GM19467 (cell line): ENCODE data around the gene BATF.

Source experiments
- ATAC-seq: cut with Tn5 transposase; IDR thresholded peaks from one replicate; pipeline ENCODE4 v1.9.1; 2021; ENCODE audit warnings: mild to moderate bottlenecking, moderate library complexity; ENCODE audit not compliant: unreplicated experiment

BATF gene

DNA sequence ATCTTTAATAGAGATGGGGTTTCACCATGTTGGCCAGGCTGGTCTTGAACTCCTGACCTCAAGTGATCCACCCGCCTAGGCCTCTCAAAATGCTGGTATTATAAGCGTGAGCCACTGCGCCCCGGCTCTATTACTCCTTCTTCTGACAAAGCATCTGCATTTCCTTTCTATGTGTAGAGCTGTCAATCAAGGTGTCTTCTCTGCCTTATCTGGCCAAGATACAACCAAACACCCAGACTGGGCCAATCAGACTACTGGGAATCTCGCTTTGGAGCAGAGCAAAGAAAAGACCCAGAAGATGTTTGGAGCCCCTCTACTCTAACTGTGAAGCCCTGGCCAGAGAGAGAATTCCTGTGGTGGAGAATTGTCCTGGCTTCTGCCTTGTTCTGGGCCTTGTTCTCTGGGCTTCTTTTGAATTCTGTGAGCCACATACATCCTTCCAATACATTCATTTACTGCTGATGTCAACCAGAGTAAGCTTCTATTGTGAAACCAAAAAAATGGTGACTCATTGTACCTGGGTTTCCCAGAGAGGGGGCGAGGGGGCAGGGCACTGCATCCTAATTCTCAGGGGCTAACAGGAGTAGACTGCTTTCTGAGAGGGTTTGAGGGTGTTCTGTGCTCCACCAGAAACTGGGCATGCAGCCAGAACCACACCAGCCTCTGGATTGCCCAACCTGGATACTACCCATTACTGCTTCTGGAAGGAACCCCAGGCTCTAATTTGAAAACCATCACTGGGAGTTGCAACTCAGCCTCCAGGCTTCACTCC, 37.4 kb downstream of the BATF start:
- ATAC-seq, result no peak

DNA sequence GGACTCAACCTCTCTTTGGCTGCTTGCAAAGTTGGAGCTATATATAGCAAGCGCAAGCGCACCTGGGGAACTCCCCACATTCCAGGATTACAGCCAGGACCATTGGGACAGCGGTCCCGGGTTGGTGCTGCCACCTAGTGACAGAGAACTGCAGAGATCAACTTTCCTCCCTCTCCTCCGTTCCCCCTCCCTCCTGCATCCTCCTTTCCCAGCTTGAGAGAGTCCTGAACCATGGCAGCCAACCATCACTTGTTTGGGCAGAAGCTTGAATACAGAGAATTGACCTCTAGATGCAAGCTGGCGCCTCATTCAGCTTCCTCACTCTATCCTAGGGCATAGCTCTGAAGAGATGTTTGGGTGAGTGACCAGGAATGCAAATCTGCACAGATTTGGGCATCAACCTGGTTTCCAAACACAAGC, 38.8 kb downstream of the BATF start:
- no peak for ATAC-seq

DNA sequence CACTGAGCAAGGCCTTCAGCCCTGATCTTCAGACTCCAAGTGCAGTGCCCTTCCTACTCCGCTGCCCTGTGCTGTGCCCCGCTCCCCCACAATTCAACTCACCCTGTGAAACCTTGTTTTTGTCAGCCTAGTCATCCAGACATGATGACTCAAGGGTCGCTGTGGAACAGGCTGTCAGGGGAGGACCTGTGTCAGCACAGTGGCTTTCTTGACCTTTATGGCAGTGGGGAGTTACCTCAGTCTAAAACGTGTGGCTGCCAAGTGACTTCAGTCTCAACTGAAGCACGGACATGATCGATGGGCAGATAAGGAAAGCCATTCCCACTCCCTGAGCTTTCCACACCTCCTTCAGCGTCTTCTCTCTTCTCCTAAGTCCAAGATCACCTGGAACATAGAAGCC, 39.8 kb downstream of the BATF start:
- no peak for ATAC-seq

DNA sequence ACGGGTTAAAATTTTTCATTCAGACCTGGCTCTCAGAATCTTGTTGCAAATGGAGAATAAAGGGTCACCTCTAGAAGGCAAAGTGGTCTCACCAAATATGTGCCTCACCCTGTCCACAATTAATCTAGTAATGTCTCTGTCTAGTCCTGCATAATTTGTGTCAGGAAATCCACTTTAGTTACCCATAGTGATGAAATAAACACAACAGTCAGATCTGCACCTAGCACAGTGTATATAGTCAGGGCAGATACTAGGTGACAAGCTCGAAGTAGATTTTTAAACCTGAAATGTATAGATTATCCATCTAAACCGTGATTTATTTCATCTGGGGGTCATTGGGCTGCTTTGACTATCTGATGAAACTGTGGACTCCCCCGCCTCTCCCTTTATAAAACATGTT, 40.2 kb downstream of the BATF start:
- no peak for ATAC-seq

DNA sequence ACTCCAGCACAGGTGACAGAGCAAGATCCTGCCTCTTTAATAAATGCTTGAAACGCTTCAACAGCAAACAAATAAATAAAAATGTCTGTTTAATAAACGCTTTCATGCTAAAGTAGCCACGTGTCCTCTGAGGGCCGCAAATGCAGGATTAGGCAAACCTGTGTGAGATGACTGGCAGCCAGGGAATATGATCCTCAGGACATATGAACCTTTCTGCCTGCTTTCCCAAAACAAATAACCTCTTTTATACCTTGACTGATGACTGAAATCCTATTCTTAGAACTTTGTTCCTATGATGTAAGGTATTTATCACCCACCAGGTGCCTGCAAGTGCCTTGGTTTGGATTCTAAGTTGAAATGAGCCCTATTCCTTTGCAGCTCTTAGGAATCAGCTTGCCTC, 41.7 kb downstream of the BATF start:
- no peak for ATAC-seq

DNA sequence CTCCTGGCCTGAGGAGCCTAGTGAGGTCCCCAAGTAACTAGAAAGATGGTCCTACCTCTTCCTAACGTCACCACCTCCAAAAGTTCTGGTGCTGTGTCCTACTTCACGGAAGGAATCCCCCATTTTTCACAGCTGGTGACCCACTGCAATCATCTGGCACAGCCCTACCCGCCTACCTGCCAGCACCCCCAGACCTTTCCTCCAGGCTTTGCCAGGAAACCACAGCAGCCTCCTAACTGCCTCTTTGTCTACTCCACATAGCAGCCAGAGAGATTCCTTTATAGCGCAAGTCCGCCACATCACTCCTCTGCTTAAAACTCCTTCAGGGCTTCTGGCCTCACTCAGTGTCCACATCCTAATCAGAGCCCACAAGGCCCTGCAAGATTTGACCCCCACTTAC, 42.8 kb downstream of the BATF start:
- ATAC-seq, result no peak

DNA sequence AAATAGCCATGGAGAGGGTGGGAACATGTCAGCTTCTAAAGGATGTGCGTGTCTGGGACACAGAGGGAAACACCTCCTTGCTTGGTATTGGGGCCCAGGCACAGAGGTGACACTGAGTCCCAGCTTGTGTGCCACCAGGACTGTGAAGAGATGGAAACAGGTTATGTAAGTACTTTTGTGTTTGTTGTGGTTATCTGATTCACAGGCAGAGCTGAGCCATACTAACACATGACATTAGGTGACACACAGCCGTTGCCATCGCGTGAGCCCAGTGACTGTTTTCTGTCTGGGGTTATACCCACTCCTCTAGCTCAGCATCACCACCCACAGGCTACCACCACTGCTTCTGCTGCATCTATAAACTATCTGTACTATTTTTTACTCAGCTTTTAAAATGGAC, 44.1 kb downstream of the BATF start:
- no peak for ATAC-seq

DNA sequence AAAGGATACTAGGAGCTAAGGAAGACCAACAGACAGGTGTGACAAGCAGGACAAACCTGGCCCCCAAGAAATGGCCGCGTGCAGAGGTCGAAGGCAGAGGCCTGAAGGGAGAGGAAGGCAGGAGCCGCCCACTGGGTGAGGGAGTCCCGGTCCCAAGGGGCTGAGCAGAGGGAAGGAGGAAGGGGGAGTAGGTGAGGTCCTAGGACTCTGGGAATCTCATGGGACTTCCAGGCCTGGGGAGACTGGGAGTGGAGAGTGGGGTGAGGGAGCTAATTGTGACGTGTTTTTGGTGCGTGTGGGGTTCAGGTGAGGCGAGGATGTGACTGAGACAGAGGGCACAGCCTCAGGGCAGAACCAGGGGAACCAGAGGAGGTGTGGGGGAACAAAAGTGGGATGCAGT, 44.5 kb downstream of the BATF start:
- ATAC-seq, result no peak

DNA sequence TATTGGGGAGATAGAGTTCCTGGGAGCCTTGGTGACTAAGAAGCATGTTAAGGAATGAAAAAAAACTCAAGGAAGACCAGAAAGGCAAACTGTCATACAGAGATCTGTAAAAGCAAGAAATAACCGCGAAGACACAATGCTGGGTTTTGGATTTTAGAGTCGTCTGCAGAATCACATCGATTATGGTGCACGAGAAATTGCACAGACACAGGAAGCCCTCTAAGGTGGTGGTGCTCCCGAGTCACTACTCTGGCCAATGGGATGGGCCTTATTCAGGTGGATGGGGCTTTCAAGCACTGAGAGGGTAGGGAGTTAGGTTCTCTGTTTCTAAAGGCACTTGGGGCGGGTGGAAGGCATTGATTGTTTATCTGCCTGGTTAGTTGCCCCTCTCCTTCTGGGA, 45.9 kb downstream of the BATF start:
- ATAC-seq, result no peak

DNA sequence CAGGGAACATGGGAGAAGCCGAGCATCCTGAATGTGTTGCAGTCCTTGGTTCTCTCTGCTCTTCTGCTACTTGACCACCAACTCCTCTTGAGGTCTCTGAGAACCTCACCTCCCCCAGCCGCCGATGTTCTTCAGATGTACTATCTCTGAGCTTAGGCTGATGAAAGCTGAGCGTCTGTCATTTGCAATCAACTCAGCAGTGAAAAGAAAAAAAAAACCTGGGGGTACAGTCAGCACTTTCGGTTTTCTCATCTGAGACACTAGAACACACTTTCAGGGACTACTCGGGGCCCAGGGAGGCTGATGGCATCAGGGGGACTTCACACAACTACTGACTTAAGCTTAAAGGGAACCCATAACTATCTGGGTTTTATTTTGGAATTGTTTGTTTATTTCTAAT, 46.5 kb downstream of the BATF start:
- ATAC-seq, result no peak

DNA sequence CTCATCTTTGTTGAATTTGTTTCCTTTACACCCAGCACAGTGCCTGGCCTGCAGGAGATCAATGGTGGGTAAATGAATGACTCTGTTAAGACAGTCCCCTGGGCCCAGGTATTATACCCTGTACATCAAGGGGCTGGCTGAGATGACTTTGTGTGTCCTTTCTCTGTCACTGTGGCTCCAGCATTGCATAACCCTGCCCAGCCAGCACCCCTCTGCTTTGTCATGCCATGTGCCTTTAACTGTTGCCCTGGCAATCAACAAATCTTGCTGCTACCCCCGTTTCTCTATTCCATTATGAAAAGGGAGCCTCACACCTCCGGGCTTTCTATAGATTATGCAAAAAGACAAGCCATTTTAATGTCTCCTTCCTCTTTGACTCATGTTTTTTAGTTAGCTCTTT, 48.5 kb downstream of the BATF start:
- ATAC-seq, result no peak

DNA sequence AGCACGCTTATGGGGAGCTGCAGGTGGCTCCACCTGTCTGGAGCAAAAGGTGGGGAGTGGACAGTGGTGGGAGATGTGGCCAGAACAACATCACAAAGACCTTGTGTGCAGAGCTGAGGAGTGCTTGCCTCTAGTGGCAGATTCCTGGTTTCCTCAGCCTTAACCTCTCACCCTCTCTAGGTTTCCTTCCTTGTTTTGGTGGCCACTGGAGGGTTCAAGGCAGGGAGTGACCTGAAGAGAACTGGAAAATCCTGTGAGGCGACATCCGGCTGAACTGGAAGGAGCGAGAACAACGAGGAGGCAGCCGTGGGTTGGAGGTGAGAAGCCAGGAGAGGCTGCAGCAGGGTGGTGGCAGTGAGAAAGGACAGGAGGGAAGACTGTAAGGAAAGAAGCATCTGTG, 49.8 kb downstream of the BATF start:
- no peak for ATAC-seq

DNA sequence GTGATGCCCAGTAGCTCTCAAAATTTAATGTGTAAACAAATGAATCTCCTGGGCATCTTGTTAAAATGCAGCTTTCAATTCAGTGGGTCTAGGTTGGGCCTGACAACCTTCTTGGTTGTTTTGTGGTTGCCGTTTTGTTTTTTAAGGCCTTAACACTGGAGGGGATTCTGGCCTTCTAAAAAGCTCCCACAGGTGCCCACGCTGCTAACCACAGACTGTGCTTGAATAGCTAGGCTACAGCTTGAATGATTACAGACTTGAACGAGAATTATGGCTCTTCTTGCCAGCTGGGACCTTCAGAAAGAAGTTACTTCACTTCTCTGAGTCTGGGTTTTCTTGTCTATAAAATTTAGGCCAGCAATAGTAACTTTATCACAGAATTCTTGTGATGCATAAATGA, 54.8 kb downstream of the BATF start:
- ATAC-seq, result no peak

DNA sequence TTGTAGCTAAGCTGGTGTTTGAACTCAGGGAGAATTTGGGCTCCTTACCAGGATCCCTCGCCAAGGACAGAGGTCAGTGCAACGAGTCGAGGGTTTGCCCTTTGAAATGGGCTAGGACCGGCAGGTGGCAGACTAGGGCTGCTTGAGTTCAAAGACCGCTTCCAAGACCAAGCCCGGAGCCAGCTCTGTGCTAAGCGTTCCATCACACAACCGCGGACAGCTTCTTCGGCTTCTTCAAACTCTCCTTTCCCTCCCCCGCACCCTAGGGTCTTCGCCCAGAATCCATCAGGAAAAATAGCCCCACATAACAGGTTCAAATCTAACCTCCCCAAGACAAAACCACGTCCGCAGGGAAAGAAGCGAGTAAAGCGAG, 55.4 kb downstream of the BATF start:
- no peak for ATAC-seq

DNA sequence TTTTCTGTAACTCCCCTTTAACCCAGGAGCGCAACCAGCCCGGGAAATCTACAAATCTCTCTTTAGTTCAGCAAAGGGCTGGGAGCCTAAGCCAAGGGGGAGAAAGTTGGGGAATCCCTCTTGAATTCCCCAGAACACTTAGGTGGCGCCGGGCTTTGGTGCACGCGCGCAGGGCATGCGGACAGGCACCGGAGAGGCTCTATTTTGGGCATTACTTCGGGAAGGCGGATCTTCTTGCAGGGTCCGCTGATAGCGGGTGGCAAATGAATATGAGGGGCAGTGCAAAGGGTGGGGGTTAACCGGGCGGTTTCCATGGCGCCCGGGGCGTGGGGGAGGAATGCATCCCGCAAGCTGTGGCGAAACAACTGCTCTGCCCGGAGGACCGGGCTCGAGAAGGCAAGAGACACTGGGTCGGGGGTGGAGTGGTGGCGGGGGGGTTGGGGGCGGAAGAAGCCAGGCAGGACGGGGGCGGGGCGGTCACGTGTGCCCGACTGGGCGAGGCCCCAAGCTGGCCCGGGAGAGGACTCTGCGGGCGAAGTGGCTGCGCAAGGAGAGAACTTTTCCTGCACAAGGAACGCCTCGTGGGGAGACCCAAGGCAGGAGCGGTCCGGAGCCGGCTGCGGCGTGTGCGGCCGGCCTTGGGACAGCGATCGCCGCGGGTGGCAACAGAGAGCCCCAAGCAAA, 56.0 kb downstream of the BATF start, which contains the start of gene FLVCR2:
Gene FLVCR2 (plus strand): TSS at position 519 of the 684 bp plus-strand sequence. CDS start 353 bp downstream, outside the sequence.
- no peak for ATAC-seq

DNA sequence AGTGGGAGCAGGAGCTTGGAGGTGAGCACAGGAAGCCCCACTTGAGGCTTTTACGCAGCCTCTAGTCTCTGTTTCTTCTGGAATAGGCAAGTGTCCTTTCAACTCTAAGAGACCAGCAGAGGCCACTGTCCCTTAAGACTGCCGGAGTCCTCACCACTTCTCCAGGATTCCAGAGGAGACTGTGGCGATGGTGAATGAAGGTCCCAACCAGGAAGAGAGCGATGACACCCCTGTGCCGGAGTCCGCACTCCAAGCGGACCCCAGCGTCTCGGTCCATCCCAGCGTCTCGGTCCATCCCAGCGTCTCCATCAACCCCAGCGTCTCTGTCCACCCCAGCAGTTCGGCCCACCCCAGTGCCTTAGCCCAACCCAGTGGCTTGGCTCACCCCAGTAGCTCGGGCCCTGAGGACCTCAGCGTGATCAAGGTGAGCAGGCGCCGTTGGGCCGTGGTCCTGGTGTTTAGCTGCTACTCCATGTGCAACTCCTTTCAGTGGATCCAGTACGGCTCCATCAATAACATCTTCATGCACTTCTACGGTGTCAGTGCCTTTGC, 56.6 kb downstream of the BATF start:
- ATAC-seq, result no peak

DNA sequence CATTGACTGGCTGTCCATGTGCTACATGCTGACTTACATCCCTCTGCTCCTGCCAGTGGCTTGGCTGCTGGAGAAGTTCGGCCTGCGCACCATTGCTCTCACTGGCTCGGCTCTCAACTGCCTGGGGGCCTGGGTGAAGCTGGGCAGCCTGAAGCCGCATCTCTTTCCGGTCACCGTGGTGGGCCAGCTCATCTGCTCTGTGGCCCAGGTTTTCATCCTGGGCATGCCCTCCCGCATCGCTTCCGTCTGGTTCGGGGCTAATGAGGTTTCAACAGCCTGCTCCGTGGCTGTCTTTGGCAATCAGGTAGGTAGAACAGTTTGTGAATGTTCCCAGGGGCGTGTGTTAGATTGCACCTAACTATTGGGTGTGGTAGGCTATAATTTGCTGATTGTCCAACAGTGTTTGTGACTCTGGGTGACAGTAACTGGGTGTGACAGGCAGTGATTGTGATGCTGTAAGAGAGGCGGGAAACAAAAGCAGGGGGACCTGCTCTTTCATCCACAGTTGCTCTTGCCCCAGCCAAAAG, 57.1 kb downstream of the BATF start:
- no peak for ATAC-seq

DNA sequence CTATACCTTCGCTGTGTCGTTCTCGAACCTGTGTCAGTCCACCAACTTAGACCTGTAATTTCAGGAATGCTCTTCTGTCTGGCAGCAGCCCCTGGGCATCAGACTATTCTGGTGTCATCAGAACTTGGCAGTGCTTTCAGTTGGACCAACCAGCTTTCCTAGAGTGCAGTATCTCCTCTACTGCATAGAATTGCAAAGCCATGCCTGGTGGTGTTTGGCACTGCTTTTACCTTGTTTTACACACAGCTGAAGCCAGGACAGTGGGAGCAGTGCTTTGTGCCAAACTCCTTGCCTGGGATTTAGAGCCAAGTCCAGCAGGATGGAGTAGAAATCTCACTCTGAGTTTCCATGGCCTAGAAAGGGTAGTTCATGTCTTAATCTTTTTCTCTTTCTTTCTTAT, 57.6 kb downstream of the BATF start:
- ATAC-seq, result no peak

DNA sequence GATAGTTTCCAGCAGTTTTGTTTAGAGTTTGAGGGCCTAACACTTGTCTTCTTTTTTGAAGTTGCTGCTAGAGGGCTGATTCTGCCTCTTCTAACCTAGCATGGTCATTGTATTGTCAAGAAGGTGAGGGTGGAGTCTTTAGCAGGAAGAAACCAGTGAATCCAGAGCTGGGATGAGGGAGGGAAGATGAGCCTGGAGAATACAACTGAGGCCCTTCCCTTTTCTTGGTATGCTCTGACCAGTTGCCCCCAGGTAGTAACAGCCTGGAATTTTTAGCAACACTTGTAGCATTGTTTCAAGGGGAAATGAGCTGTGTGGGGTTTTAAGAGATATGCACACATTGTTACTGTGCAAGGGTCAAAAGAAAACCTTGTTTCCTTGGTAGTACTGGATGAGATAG, 65.1 kb downstream of the BATF start:
- no peak for ATAC-seq

DNA sequence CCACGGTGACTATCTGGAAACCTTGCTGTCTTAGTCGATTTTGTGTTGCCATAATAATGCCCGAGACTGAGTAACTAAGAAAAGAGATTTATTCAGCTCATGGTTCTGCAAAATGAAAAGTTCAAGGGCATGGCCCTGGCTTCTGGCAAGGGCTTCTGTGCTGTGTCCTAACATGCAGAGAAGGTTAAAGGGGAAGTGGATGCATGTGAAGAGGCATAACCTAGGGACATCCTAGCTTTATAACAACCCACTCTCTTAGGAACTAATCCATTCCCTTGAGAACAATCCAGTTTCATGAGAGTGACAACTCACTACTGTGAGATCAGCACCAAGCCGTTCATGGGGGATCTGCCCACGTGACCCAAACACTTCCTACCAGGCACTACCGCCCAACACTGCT, 67.7 kb downstream of the BATF start:
- ATAC-seq, result no peak

DNA sequence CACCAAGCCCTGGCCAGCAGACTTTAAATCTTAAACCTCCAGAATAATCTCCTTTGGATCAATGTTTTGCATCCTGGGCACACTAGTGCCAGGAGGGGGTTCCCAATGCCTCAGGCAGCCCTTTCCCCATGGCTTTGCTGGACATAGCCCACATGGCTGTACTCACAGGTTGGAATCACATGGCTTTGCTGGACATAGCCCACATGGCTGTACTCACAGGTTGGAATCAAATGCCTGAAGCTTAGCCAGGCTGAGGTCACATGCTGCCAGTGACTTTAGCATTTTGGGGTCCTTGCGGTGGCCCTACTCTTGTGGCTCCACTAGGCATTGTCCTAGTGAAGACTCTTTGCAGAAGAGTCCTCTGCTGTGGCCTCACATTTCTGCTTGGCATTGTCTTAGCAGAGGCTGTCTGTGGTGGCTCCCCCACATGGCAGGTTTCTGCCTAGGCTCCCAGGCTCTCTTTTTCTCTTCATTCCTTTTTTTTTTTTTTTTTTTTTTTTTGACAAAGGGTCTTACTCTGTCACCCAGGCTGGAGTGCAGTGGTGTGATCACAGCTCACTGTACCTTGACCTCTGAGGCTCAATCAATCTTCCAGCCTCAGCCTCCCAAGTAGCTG, 69.2 kb downstream of the BATF start:
- ATAC-seq, result no peak
